ENCODE results near the gene SLC2A11. TPM values are rescaled to one million over a fixed set of nuclear protein-coding genes. Genes with fewer than 3 reads are reported as not detected.

SLC2A11 gene
- total RNA-seq, 2 experiments from 2014 or later: 16.4 to 50.2 TPM

- POLR2A ChIA-PET: interaction anchor here (0.6 to 5.6 kb wide), 4 partner anchors 9 to 134 kb away, joined by 3 to 43 read pairs (median 16); partner anchors contain the start of genes MIF and SLC2A11
Measured at GRCh38 chr22:23910496-23911190, 53.0 kb downstream of the SLC2A11 start.

GRCh38 chr22:23911318-23911980 lies 53.8 kb downstream of the SLC2A11 start:
- POLR2A ChIA-PET: interaction anchor here (0.6 to 5.6 kb wide), 3 partner anchors 18 to 135 kb away, joined by 3 to 43 read pairs (median 26); partner anchors contain the start of genes MIF and SLC2A11
- H3K36me3 ChIP-seq (ENCODE audit: insufficient read depth, low read length): peaks cover 13% of the 10 kb centered on the region; the same call in 1 of the 2 replicates
- intact Hi-C loops (cut with micrococcal nuclease; ENCODE audit: unreplicated experiment): loop anchor here (2.0 to 5.0 kb wide), 2 partner anchors 19 to 144 kb away; partner anchors contain the start of gene CHCHD10

More at GRCh38 chr22:23910496-23911190, 53.0 kb downstream of the SLC2A11 start:
- Histone ChIP-seq H3K36me3 (ENCODE audit: insufficient read depth, low read length) (peaks cover 10% of the 10 kb centered on the region; the same call in 1 of the 2 replicates), H2AFZ (ENCODE audit: low read length) (no peak overlapping the region; the same call in 1 of the 2 replicates), H3K27ac (ENCODE audit: low read depth, low read length, poor library complexity, severe bottlenecking) (peak overlapping the region; percentile 85), H4K20me1 (ENCODE audit: insufficient read depth, low read length) (no peaks in the 10 kb centered on the region), H3K9me2 (ENCODE audit: insufficient read depth, low read length) (no peaks in the 10 kb centered on the region), H3K4me3 (ENCODE audit: low read depth, low read length, poor library complexity, severe bottlenecking) (no peak overlapping the region), H3K4me2 (ENCODE audit: low read length) (peak overlapping the region; percentile 85; the same call in 1 of the 2 replicates), H3K79me2 (ENCODE audit: insufficient read depth, low read depth, low read length) (no peaks in the 10 kb centered on the region; the same call in 1 of the 2 replicates), H3K4me1 (ENCODE audit: insufficient read depth, low read length, poor library complexity, severe bottlenecking) (peaks cover 65% of the 10 kb centered on the region), H3K9me3 (ENCODE audit: low read length) (no peaks in the 10 kb centered on the region; the same call in 1 of the 2 replicates)
- TF ChIP-seq EZH2phosphoT487 (IDR thresholded peaks at IDR 0.05; ENCODE audit: borderline replicate concordance, low read depth, low read length): no peak
- TF ChIP-seq, protein P1, sequence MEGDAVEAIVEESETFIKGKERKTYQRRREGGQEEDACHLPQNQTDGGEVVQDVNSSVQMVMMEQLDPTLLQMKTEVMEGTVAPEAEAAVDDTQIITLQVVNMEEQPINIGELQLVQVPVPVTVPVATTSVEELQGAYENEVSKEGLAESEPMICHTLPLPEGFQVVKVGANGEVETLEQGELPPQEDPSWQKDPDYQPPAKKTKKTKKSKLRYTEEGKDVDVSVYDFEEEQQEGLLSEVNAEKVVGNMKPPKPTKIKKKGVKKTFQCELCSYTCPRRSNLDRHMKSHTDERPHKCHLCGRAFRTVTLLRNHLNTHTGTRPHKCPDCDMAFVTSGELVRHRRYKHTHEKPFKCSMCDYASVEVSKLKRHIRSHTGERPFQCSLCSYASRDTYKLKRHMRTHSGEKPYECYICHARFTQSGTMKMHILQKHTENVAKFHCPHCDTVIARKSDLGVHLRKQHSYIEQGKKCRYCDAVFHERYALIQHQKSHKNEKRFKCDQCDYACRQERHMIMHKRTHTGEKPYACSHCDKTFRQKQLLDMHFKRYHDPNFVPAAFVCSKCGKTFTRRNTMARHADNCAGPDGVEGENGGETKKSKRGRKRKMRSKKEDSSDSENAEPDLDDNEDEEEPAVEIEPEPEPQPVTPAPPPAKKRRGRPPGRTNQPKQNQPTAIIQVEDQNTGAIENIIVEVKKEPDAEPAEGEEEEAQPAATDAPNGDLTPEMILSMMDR (conservative IDR thresholded peaks at IDR 0.05; ENCODE audit: low read length): no peak
- intact Hi-C loops (cut with micrococcal nuclease; ENCODE audit: unreplicated experiment): loop anchor here (2.0 to 5.0 kb wide), 2 partner anchors 20 to 143 kb away; partner anchors contain the start of gene CHCHD10
- BruUV-seq (replicated peaks): no TSS peak
- CTCF ChIA-PET (ENCODE audit: unreplicated experiment): interaction anchor here (1.5 kb wide), 1 partner anchor 16 kb away, joined by 5 read pairs; the partner anchor contains the start of gene MIF
- DNase-seq (ENCODE audit: low spot score): no peak

More at GRCh38 chr22:23911318-23911980, 53.8 kb downstream of the SLC2A11 start:
- no peak for TF ChIP-seq EZH2phosphoT487 (IDR thresholded peaks at IDR 0.05; ENCODE audit: borderline replicate concordance, low read depth, low read length)
- TF ChIP-seq, protein P1 (conservative IDR thresholded peaks at IDR 0.05; ENCODE audit: low read length): no peak
- peak overlapping the region; percentile 85 for H3K4me2 ChIP-seq (ENCODE audit: low read length)
- BruUV-seq (replicated peaks): no TSS peak
- CTCF ChIA-PET (ENCODE audit: unreplicated experiment): interaction anchor here (1.5 kb wide), 1 partner anchor 17 kb away, joined by 5 read pairs; the partner anchor contains the start of gene MIF
- peak overlapping the region; percentile 8; the same call in 1 of the 2 replicates for H2AFZ ChIP-seq (ENCODE audit: low read length)
- H3K4me1 ChIP-seq (ENCODE audit: insufficient read depth, low read length, poor library complexity, severe bottlenecking): peaks cover 70% of the 10 kb centered on the region
- DNase-seq (ENCODE audit: low spot score): peak; percentile 87
- peak overlapping the region; percentile 74 for H3K4me3 ChIP-seq (ENCODE audit: low read depth, low read length, poor library complexity, severe bottlenecking)
- no peaks in the 10 kb centered on the region for H3K9me2 ChIP-seq (ENCODE audit: insufficient read depth, low read length)
- no peaks in the 10 kb centered on the region; the same call in 1 of the 2 replicates for H3K79me2 ChIP-seq (ENCODE audit: insufficient read depth, low read depth, low read length)
- no peaks in the 10 kb centered on the region; the same call in 1 of the 2 replicates for H3K9me3 ChIP-seq (ENCODE audit: low read length)
- H4K20me1 ChIP-seq (ENCODE audit: insufficient read depth, low read length): no peaks in the 10 kb centered on the region
- H3K27ac ChIP-seq (ENCODE audit: low read depth, low read length, poor library complexity, severe bottlenecking): peak overlapping the region; percentile 85

All from OCI-LY7 (cell line).